Upper lobe of right lung (tissue), 1 donor: Measurements from ENCODE around the gene DPF1. TPM values are rescaled to one million over a fixed set of nuclear protein-coding genes. Genes with fewer than 3 reads are reported as not detected.
A peak's percentile ranks its signal among the peaks of the same experiment; 100 is the strongest.

Experiments
- ATAC-seq: fragments of 200-7000 bp; cut with Tn5 transposase; one replicate; pipeline ENCODE4 v1.9.1; 2020; ENCODE audit warnings: mild to moderate bottlenecking, moderate library complexity
- DNase-seq: peaks from one replicate; pipeline ENCODE4 v3.0.0-alpha.2; 2020
- H3K27ac ChIP-seq: fragments of 200-600 bp; one replicate; pipeline ENCODE4 v1.8.0; 2022
- H3K27me3 ChIP-seq: fragments of 200-600 bp; one replicate; pipeline ENCODE4 v1.8.0; 2022; ENCODE audit warnings: mild to moderate bottlenecking
- H3K36me3 ChIP-seq: fragments of 200-600 bp; one replicate; pipeline ENCODE4 v1.8.0; 2022
- H3K4me1 ChIP-seq: fragments of 200-600 bp; one replicate; pipeline ENCODE4 v1.8.0; 2022
- H3K4me3 ChIP-seq: fragments of 200-600 bp; one replicate; pipeline ENCODE4 v1.8.0; 2022; ENCODE audit warnings: mild to moderate bottlenecking
- H3K9me3 ChIP-seq: fragments of 200-600 bp; one replicate; pipeline ENCODE4 v1.8.0; 2022
- CTCF ChIP-seq: fragments of 200-600 bp; IDR thresholded peaks from one replicate; pipeline ENCODE4 v1.8.0; 2022; ENCODE audit warnings: antibody characterized with exemption
- intact Hi-C: fragments of 100-400 bp; cut with DNase I; formaldehyde crosslinking; loops from one replicate; pipeline ENCODE4 v1.11.0; 2022
- total RNA-seq: library from RNA; stranded (reverse); fragmentation: NEBNext Ultra II Directional; extraction: Animal tissue kit (Norgen Biotek cat#: 25700); gene quantifications from one replicate; pipeline ENCODE4 v1.2.1, GENCODE V29; 2021
- donor health status: DM: no; HTN: yes; CAD: no; lungs with severe emphysema.

DPF1 gene
- total RNA-seq, 1 donor from 2014 or later = not detected

DNA sequence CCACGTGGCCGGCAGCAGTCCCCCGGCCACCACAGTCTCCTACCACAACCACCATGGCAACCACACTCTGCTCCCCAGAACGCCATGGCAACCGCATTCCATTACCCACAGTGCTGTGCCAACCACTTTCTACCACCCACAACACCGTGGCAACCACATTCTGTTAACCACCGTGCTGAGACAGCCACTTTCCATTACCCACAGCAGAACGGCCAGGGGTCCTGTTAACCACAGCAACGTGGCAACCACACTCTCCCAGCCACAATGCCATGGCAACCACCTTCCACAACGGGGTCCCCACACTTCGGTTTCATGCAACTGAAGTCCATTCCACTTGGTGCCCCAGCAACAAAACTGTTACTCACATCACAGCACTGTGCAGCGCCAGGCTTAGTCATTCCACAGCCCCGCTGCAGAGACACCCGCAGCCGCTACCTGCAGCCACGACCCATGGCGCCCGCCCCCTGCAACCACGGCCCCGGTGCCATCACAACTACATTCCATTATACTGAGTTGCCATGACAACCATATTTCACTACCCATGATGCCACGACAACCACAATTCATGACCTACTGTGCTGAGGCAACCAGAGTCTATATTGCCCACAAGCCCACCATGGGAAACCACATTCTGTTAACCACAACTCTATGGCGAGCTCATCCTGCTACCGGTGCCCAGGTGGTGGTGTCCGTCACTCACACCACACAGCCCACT is 10.0 kb downstream of the DPF1 start:
- Histone ChIP-seq H3K4me3 (no peak overlapping the region), H3K27me3 (peaks cover 22% of the 10 kb centered on the region), H3K4me1 (peaks cover 23% of the 10 kb centered on the region), H3K9me3 (no peaks in the 10 kb centered on the region), H3K27ac (no peak overlapping the region), H3K36me3 (no peaks in the 10 kb centered on the region)
- ATAC-seq (no peak), DNase-seq (no peak)
- no peak for TF ChIP-seq CTCF
- intact Hi-C loops = no loop called here

- peaks cover 21% of the 10 kb centered on the region for H3K27me3 ChIP-seq
- H3K9me3 ChIP-seq = no peaks in the 10 kb centered on the region
- no peak for ATAC-seq
- TF ChIP-seq CTCF = no peak
- H3K4me3 ChIP-seq = no peak overlapping the region
- intact Hi-C loops = no loop called here
- DNase-seq = no peak
- H3K27ac ChIP-seq = no peak overlapping the region
- H3K36me3 ChIP-seq = no peaks in the 10 kb centered on the region
- peaks cover 25% of the 10 kb centered on the region for H3K4me1 ChIP-seq
These were observed 10.6 kb downstream of the DPF1 start for GRCh38 chr19:38213469-38213868.

- TF ChIP-seq CTCF = no peak
- Histone ChIP-seq H3K36me3 (peaks cover 3% of the 10 kb centered on the region), H3K27me3 (peaks cover 18% of the 10 kb centered on the region), H3K4me3 (no peak overlapping the region), H3K9me3 (no peaks in the 10 kb centered on the region), H3K27ac (no peak overlapping the region), H3K4me1 (peaks cover 25% of the 10 kb centered on the region)
- no peak for DNase-seq
- ATAC-seq = no peak
- intact Hi-C loops = no loop called here
These were observed 12.3 kb downstream of the DPF1 start for GRCh38 chr19:38211766-38212165.

- no peak for DNase-seq
- ATAC-seq = peak; percentile 5
- Histone ChIP-seq H3K4me3 (no peak overlapping the region), H3K27me3 (peaks cover 17% of the 10 kb centered on the region), H3K9me3 (no peaks in the 10 kb centered on the region), H3K36me3 (peaks cover 9% of the 10 kb centered on the region), H3K27ac (no peak overlapping the region), H3K4me1 (peaks cover 25% of the 10 kb centered on the region)
- intact Hi-C loops = no loop called here
- TF ChIP-seq CTCF = peak; percentile 8
These were observed 12.9 kb downstream of the DPF1 start for GRCh38 chr19:38211151-38211591.

DNA sequence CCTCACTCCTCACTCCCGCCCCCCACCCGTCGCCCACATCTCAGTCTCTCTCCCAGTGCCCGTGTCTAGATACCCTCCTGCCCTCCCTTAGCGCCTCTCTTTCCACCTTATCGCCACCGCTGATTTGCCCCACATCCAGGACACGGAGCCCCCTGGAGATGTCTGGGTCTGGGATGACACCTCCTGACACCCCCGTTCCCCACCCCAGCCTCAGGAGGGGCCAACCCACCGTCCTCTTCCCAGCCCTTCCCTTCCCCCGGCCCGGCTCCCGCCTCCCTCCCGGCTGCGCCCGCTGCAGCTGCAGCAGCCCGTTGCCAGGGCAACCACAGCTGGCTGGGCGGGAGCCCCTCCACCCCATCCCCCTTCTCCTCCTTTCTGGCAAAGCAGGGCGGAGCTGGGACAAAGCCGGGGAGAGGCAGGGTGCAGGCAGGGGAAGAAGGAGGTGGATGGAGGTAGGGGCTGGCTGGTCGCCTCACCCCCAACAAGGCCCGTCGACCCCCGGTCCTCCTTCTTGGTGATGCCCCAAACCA is 13.5 kb downstream of the DPF1 start:
- peaks cover 17% of the 10 kb centered on the region for H3K27me3 ChIP-seq
- H3K4me3 ChIP-seq = no peak overlapping the region
- H3K9me3 ChIP-seq = no peaks in the 10 kb centered on the region
- peaks cover 15% of the 10 kb centered on the region for H3K36me3 ChIP-seq
- peaks cover 25% of the 10 kb centered on the region for H3K4me1 ChIP-seq
- ATAC-seq = peak; percentile 7
- TF ChIP-seq CTCF = no peak
- peak overlapping the region; percentile 42 for H3K27ac ChIP-seq
- intact Hi-C loops = no loop called here
- no peak for DNase-seq
